ENCODE data around the gene FASTK. TPM values are rescaled to one million over a fixed set of nuclear protein-coding genes. Genes with fewer than 3 reads are reported as not detected.
A peak's percentile ranks its signal among the peaks of the same experiment; 100 is the strongest.

Gene FASTK, protein sequence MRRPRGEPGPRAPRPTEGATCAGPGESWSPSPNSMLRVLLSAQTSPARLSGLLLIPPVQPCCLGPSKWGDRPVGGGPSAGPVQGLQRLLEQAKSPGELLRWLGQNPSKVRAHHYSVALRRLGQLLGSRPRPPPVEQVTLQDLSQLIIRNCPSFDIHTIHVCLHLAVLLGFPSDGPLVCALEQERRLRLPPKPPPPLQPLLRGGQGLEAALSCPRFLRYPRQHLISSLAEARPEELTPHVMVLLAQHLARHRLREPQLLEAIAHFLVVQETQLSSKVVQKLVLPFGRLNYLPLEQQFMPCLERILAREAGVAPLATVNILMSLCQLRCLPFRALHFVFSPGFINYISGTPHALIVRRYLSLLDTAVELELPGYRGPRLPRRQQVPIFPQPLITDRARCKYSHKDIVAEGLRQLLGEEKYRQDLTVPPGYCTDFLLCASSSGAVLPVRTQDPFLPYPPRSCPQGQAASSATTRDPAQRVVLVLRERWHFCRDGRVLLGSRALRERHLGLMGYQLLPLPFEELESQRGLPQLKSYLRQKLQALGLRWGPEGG
- total RNA-seq = 61.2 and 89.8 TPM in 2 replicates

DNA sequence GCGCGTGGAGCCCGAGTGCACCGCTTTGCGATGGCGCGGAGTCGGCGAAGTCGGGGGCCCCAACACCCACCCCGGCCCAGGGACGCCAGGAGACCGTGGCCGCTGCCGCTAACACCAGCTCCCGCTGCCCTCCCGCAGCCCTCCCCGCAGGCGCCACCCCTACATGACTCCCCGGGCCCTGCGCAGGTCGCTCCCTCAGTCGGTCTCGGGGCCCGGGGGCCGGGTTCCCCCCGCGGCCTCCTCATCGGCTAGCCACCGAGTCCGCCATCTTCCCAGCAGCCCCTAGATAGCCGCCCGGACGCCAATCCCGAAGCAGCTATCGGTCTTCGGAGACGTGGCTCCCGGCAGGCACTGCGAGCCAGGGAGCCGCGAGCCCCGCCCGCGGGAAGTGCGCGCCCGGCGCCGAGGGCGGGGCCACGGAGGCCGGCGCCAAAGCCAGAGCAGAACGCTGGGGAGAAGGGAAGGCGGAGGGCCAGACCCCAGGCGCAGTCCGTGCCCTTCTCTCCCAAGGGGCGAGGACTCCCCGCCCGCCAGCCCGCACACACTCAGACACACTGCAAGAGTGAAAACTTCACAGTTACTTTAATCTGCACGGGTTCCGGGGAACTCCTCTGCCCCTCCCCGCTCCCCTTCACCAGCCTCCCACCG, at the start of gene FASTK:
Gene FASTK, minus strand, starts transcription at position 288 of the 648 bp plus-strand sequence. Its CDS starts 43 bp downstream, at position 245.
- no peak for TF ChIP-seq CTCF (conservative IDR thresholded peaks at IDR 0.05; ENCODE audit: low read depth, low read length)
- H3K4me3 ChIP-seq (ENCODE audit: low read depth, low read length) = peak within 1 kb of the TSS; percentile 95
- no peak for DNase-seq (ENCODE audit: low read depth)

DNA sequence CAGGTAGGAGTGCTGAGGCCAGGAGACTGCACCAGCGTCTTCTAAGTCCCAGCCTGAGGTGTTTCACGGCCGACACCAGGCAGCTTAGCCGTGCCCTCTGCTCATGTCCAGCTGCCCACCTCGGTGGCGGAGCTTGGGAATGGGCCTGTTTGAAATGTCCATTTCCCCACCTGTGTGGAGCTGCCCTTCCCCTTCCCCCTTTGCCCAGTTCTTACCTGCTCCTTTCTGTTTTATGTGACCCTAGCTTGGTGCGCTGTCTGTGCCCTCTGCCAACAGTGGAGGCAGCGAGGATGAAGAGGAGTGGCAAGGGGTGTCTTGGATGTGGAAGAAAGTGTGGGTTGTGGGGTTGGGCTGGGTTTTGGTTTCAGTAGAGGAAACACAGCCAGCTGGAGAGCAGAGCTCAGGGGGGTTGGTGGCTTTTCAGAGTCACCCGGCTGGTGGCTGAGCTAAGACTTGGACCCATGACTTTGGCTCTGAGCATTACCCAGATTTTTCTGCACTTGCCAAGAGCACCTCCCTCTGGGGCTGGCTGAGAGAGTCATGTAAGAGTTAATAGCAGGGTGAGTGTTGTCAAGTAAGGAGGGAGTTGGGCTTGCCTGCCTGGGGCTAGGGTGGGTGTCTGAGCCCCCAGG, 49.5 kb upstream of the FASTK start:
- no peak overlapping the region for H3K4me3 ChIP-seq (ENCODE audit: low read depth, low read length)
- TF ChIP-seq CTCF (conservative IDR thresholded peaks at IDR 0.05; ENCODE audit: low read depth, low read length) = no peak
- no peak for DNase-seq (ENCODE audit: low read depth)

DNA sequence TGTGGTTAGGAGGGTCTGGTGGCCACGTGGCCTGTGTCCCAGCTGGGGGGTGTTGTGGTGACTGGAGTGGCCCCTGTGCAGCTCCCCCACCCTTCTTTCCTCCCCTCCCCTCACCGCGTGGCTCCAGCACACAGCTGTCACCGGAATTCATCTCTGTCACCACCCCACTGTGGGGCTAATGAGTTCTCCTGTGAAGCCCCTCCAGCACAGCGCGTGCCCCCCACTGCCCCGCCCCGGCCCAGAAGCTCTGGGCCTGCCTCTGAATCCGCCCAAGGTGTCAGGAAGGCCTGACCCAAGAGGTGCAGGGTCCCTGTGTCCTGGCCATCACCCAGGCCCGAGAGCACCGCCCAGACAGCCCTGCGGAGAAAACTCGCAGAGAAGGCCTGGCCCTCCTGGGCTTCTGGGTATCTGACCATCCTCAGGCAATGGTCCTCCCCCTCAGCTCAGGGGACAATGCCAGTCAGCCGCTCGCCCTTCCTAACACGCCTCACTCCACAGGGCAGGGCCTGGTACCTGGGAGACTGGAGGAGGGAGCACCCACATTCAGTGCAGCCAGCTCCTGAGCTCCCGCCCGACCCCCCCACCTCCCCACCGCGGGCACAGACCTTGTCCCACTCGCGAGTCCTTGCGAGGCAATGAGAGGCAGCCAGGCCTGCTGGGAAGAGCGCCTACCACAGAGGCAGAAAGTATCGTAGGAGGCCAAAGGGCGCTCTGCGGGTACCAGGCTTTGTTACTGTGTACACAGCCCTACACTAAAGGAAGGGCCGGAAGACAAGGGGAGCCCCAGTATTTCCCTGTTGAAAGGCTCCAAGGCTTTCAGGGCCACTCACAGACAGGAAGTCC, 48.7 kb upstream of the FASTK start:
- no peak for DNase-seq (ENCODE audit: low read depth)
- H3K4me3 ChIP-seq (ENCODE audit: low read depth, low read length) = no peak overlapping the region
- no peak for TF ChIP-seq CTCF (conservative IDR thresholded peaks at IDR 0.05; ENCODE audit: low read depth, low read length)

- no peak for DNase-seq (ENCODE audit: low read depth)
- no peak for TF ChIP-seq CTCF (conservative IDR thresholded peaks at IDR 0.05; ENCODE audit: low read depth, low read length)
- no peak overlapping the region for H3K4me3 ChIP-seq (ENCODE audit: low read depth, low read length)
These were observed 48.1 kb upstream of the FASTK start for GRCh38 chr7:151128716-151129115.

DNA sequence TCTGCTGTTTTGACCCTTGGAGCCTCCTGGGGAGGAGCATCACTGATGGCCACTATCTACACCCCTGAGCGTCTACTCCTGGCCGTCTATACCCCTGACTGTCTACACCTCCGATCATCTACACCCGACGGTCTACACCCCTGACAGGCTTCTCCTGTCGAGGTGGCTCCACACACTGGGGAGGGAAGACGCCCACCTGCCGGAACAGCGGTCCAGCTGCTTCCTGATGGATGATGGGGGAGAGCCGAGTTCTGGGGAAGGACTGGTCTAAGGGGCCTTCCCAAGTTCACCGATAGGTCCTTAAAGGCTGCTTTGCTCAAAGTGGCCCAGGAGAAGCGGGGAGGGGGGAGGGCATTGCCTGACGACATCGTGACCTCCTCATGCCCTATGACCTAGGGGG, 47.5 kb upstream of the FASTK start:
- DNase-seq (ENCODE audit: low read depth) = no peak
- H3K4me3 ChIP-seq (ENCODE audit: low read depth, low read length) = no peak overlapping the region
- no peak for TF ChIP-seq CTCF (conservative IDR thresholded peaks at IDR 0.05; ENCODE audit: low read depth, low read length)

GRCh38 chr7:151126491-151127137, 46.0 kb upstream of the FASTK start:
- TF ChIP-seq CTCF (conservative IDR thresholded peaks at IDR 0.05; ENCODE audit: low read depth, low read length) = no peak
- H3K4me3 ChIP-seq (ENCODE audit: low read depth, low read length) = no peak overlapping the region

More at GRCh38 chr7:151126491-151127137, 46.0 kb upstream of the FASTK start:
- no peak for DNase-seq (ENCODE audit: low read depth)
